ENCODE measurements around the gene PPM1H.

DNA sequence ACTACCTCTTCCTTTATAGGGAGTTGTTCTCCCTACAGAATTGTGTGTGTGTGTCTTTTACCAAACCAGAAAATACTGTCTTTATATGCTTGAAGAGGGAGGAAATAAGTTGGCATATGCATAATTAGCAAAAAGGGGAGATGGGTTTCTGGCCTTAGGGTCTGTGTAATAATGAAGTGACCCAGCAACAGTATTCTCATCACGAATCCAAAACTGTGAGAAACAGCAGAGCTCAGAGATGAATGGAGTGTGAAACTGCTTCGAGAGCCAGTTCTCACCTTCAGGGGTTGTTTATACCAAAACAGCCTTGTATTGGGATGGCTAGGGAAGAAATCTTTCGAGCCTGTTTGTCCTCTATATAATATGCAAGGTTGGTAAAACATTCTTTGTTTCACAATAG lies 240.8 kb downstream of the PPM1H start:
- TF ChIP-seq, protein P1, sequence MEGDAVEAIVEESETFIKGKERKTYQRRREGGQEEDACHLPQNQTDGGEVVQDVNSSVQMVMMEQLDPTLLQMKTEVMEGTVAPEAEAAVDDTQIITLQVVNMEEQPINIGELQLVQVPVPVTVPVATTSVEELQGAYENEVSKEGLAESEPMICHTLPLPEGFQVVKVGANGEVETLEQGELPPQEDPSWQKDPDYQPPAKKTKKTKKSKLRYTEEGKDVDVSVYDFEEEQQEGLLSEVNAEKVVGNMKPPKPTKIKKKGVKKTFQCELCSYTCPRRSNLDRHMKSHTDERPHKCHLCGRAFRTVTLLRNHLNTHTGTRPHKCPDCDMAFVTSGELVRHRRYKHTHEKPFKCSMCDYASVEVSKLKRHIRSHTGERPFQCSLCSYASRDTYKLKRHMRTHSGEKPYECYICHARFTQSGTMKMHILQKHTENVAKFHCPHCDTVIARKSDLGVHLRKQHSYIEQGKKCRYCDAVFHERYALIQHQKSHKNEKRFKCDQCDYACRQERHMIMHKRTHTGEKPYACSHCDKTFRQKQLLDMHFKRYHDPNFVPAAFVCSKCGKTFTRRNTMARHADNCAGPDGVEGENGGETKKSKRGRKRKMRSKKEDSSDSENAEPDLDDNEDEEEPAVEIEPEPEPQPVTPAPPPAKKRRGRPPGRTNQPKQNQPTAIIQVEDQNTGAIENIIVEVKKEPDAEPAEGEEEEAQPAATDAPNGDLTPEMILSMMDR (IDR thresholded peaks at IDR 0.05; ENCODE audit: borderline replicate concordance, extremely low read depth, low read length, poor library complexity, severe bottlenecking), result no peak
- no peak for TF ChIP-seq EZH2 (IDR thresholded peaks at IDR 0.05; ENCODE audit: borderline replicate concordance, low read depth, low read length, severe bottlenecking)
